HG02798 (cell line): ENCODE measurements around the gene OLFM1.

ENCODE experiments used
- ATAC-seq: cut with Tn5 transposase; IDR thresholded peaks from one replicate; pipeline ENCODE4 v1.9.1; 2021; ENCODE audit warnings: mild to moderate bottlenecking; ENCODE audit not compliant: unreplicated experiment, poor library complexity

The OLFM1 gene

GRCh38 chr9:135165003-135165711 lies 77.7 kb downstream of the OLFM1 start:
- no peak for ATAC-seq

- no peak for ATAC-seq
These were observed 78.5 kb downstream of the OLFM1 start for GRCh38 chr9:135165756-135166519.

GRCh38 chr9:135166565-135166964 lies 79.1 kb downstream of the OLFM1 start:
- no peak for ATAC-seq

- no peak for ATAC-seq
These were observed 79.9 kb downstream of the OLFM1 start for GRCh38 chr9:135167356-135167755.

GRCh38 chr9:135167849-135168655 lies 80.6 kb downstream of the OLFM1 start:
- no peak for ATAC-seq

- ATAC-seq, result no peak
These were observed 82.3 kb downstream of the OLFM1 start for GRCh38 chr9:135169709-135170226.

- ATAC-seq, result no peak
These were observed 83.1 kb downstream of the OLFM1 start for GRCh38 chr9:135170535-135170934.
